KG1 (cell line): Measurements from ENCODE around the gene PDCD1.

Experiments used
- DNase-seq: peaks from one replicate; lab custom pipeline; 2025; lab: John Stamatoyannopoulos, UW

The PDCD1 gene

DNA sequence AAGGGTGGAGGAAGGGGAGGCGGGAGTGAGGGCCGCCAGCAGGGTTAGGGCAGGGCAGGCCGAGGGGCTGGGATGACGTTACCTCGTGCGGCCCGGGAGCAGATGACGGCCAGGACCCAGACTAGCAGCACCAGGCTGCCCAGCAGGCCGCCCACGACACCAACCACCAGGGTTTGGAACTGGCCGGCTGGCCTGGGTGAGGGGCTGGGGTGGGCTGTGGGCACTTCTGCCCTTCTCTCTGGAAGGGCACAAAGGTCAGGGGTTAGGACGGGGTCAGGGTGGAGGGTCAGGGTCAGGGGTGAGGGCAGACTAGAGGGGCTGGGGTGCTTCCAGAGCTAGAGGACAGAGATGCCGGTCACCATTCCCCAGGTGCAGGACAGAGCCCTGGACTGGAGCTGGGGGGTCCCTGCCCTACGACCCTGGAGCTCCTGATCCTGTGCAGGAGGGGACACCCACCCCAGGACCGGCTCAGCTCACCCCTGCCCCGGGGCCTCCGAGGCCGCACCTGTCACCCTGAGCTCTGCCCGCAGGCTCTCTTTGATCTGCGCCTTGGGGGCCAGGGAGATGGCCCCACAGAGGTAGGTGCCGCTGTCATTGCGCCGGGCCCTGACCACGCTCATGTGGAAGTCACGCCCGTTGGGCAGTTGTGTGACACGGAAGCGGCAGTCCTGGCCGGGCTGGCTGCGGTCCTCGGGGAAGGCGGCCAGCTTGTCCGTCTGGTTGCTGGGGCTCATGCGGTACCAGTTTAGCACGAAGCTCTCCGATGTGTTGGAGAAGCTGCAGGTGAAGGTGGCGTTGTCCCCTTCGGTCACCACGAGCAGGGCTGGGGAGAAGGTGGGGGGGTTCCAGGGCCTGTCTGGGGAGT, 6.3 kb downstream of the PDCD1 start:
- no peak for DNase-seq

DNA sequence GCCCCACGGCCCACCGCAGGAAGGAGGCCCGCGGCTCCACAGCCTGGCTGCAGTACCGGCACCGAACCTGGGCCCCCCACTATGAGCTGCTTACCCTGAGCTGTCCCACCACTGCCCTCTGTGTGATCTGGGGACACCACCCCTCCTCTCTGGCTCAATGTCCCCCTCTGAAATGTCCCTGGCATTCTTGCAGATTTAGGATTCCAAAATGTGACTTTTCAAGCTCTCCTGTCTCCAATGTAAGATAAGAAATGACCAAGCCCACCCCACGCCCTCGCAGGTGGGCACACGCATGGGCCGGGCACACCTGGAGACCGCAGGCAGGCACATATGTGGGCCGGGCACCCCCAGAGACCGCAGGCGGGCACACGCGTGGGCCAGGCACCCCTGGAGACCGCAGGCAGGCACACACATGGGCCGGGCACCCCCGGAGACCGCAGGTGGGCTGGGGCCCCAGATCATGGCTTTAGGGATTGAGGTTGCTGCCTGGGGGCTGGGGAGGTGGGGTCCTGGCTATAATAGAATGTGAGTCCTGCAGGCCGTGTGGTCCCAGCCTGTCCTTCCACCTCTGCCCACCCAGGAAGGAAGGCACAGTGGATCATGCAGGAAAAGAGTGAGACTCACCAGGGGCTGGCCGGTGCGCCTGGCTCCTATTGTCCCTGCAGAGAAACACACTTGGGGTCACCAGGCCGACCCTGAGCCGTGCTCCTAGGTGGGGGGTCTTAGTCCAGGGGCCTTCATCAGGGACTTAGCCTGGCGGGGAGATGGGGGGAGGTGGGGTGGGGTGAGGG, 7.2 kb downstream of the PDCD1 start:
- DNase-seq, result no peak

DNA sequence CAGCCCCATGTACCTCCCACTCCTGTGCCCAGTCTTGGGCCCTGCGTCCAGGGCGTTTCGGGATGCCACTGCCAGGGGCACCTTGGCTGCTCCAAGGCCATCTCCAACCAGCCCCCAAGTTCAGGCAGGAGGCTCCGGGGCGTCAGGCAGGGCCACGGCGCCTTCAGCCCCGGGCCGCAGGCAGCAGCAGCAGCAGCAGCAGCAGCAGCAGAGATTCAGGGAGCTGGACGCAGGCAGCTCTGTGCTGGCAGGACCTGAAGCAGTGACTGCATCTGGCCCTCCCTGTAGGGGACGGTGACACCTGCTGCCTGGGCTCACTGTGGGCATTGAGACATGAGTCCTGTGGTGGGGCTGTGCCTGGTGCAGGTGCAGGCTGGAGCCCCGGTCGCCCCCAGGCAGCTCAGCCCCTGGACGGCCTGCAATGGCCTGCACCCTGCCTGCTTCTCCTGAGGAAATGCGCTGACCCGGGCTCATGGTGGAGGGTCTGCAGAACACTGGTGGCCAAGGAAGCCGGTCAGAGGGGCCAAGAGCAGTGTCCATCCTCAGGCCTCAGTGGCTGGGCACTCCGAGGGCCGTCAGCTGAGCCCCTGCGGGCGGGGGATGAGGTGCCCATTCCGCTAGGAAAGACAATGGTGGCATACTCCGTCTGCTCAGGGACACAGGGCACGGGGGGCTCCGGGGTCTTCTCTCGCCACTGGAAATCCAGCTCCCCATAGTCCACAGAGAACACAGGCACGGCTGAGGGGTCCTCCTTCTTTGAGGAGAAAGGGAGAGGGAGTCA, 8.0 kb downstream of the PDCD1 start:
- DNase-seq, result no peak

DNA sequence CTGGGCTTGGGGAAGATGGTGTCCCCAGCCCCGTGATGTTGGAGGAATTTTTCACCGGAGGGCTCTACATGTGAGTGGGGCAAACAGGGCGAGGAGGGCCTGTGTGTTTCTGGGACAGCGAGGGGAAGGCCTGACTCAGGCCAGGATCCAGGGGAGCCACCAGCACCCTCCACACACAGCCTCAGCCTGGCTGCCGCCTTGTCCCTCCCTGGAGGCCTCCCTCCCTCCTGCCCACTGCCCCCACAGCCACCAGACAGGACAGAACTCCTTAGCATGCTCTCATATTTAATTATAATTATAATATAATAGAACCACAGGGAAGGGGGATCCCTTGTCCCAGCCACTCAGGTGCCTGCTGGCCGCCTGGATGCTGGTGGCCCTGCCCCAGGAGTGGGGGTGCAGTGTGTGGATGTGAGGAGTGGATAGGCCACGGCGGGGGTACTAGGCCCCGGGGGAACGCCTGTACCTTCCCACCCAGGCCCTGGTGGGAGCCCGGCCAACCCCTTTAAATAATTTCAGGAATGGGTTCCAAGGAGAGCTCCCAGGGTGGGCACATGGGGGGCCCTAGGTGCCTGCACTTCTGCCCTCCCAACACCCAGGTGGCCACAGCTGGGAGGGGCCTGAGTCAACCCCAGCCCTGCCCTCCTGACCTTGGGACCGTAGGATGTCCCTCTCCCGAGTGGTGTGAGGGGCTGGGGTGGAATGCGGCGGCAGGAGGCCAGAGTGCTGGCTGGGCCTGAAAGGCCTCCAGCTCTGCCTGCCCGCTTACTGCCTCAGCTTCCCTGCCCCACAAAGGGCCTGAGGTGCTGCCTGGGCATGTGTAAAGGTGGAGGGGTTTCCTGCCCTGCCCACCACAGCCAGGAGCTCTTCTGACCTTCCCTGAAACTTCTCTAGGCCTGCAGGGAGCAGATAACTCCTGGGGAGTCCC, 8.8 kb downstream of the PDCD1 start:
- no peak for DNase-seq

DNA sequence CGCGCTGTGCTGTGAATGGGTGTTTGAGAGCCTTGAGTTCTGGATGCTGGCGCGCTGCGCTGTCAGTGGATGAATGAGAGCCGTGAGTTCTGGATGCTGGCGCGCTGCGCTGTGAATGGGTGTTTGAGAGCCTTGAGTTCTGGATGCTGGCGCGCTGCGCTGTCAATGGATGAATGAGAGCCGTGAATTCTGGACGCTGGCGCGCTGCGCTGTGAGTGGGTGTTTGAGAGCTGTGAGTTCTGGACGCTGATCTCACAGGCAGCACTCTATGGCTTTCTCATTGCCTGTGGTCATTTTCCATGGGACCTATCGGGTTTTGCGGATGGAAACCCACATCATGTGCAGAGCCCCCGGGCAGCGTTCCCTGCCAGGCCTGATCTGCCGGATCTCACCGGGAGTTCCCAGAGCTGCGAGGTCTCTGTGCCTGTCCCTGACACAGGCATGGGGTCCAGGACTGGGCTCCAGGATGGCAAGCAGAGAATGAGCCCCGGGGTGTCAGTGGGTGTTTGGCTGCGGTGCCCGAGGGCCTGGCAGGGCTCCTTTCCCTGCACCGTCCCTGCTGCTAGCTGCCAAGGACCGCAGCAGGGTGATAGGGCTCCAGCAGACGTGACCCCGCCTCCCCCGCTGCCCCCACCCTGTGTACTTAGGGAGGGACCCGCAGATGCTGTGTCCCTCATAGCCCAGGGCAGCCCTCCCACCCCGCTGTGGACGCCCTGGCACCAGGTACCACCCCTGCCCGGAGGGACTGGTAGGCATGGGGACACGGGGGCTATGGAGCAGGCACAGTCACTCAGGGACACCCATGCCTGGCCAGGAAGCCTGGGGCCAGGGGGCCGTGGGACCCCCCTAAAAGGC, 9.7 kb downstream of the PDCD1 start:
- DNase-seq, result no peak

DNA sequence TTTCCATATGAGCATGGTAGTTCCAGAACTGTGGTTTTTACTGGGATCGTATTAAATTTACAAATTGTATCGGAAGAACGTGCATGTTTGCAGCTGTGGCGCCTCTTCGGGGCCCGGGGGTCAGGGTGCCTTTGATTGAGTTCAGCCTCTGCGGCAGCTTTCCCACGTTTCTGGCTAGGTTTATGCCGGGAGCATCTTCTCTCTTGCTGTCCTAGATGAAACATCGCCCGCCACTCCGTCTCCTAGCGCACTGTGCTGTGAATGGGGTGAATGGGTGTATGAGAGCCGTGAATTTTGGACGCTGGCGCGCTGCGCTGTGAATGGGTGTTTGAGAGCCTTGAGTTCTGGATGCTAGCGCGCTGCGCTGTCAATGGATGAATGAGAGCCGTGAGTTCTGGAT, 12.3 kb downstream of the PDCD1 start:
- DNase-seq, result no peak

DNA sequence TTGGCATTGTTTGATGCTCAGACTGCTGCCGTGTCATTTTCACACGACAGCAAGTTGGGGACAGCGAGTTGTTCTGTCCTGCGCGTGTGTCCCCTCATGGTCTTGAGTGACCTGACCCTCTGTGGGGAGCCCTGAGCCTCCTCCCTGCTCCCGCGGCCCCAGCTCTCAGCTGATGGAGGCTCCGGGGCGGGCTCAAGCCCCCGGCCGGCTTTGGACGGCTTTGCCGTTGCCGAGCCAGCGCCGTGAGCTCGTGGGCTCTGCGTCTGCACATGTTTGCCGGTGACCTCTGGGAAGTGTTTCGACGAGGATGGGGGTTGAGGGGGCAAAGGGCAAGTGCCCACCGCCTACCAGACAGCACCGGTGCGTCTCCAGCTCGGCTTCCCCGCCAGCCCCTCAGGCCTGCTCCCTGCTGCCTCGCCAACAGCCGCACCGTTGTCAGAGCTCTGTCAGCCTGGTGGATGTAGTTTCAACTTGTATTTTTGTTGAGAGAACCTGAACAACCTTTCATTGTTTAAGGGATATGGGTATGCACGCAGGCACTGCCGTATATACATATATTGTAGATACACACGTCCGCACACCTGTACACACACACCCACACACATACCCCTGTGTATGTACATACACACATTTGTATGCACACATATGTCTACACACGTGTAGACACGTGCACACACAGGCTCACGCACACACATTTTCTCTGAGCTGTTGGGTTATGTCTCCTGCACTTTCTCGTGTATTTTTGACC, 13.7 kb downstream of the PDCD1 start:
- no peak for DNase-seq

DNA sequence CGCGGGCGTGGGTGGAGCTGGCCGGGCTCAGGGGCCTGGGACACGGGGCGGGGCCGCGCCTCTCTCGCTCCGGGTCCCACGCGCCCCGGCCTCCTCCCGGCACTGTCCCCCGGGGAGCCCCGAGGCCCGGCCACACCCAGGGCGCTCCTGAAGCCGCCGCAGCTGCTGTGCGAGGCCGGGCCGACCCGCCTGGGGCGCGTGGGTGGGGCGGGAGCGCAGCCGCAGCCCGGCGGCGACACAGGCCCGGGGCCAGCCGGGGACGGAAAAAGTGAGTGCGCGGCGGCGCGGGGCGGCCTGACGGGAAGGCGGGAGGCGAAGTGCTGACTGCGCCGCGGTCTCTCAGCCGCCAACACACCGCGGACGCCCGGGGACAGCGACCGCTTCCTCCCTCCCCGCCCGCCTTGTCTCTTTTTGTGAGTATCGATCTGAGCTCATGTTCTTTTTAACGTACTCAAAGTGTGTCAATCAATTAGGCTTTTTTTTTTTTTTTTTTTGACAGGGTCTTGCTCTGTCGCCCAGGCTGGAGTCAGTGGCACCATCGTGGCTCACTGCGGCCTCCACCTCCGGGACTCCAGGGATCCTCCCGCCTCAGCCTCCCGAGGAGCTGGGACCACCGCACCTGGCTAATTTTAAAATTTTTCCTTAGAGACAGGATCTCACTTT, 14.5 kb downstream of the PDCD1 start:
- no peak for DNase-seq

DNA sequence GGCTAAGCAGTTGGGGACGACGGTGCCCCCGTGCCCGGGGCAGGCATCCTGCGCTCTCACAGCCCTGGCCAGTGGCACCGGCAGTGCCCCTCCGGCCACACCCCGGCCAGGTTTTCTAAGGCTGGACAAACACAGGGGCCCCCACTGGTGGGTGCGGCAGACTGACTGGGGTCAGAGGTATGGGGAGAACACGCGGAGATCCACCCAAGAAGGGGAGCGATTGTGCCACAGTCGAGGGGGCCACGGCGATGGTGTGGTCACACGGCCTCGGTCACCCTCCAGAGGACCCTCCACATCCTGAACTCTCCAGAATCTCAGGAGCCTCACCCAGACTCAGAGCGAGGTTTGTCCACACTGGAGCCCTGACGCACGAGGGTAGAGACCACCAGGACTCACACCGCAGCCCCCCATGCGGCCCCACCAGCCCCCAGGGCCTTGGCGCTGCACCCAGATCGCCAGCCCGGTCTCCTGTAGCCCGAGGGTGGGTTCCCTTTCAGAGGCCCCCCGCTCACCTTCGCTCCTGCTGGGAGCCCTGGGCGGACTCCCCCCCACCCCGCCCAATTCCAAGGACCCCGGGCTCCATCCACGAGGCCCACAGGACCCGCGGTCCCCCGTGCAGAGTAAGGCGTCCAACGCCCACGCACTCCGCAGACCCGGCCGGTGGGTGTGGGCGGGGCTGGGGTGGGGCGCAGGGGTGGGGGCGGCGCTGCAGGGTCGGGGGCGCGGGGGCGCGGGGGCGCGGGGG, 15.2 kb downstream of the PDCD1 start:
- no peak for DNase-seq

DNA sequence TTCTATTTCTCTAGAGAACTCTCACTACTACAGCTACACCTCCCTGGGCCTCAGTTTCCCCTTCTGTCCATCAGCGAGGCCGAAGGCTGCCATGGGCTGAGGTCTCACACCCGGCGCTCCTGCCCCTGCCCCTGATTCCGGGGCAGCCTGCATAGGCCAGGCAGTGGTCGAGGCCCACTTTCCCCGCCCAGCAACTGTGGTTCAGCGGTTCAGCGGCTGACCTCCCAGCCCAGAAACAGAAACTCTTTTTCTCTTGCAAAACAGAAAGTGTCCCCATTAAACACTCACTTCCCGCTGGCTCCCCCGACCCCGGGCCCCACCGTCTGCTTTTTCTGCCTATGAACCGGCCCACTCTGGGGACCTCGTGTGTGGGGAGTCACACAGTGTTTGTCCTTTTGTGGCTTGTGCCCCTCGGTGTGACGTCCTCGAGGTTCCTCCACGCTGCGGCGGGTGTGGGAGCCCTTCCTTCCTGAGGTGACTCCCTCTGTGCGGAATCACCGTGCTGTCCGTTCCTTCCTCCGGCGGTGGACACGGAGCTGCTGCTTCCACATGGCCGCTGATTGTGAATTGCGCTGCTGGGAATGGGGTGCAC, 16.0 kb downstream of the PDCD1 start:
- DNase-seq, result no peak

DNA sequence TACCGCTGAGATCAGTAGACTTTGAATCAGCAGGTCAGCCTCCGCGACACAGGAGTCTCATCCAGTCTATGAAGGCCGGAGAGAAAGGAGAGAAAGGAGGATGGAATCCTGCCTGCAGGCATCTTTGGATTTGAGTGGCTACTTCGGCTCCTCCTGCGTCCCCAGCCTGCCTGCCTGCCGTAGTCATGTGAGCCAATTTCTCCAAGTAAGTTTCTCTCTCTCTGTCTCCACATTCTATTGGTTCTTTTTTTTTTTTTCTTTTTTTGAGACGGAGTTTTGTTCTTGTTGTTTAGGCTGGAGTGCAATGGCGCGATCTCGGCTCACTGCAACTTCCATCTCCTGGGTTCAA, 16.7 kb downstream of the PDCD1 start:
- DNase-seq, result no peak

DNA sequence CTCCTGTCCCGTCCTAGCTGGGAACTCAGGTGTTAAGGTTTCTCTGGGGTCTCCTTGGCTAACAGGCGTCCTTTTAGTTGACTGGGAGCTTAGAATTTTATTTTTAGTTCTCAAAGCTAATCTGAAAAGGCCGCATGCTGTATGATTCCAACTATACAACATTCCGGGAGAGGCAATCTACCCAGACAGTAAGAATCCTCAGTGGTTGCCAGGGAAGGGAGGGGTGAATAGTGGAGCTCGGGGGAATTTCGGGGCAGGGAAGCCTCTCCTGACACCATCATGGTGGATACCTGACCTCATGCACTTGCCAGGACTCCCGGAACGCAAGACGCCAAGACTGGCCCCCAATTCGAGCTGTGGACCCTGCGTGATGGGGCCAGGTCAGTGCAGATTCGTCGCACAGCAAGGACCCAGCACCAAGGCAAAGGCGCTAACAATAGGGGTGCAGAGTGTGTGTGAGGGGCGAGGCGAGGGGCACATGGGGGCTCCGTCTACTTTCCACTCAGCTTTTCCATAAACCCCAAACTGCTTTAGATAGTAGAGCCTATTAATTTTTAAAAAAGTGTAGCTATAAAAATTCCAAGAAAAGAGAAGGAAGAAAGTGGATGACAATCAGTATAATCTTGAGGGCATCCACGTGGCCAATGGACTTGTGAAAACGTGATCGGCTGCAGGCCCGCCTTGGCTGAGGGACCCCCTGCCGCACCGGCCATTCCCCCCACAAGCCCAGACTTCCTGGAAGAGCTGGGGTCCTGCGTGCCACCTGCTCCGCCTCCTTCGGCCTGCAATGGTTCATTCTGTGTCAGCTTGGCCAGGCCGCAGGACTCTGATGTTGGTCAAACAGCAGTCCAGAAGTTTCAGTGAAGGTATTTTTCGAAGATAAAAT, 17.3 kb downstream of the PDCD1 start:
- DNase-seq, result no peak

DNA sequence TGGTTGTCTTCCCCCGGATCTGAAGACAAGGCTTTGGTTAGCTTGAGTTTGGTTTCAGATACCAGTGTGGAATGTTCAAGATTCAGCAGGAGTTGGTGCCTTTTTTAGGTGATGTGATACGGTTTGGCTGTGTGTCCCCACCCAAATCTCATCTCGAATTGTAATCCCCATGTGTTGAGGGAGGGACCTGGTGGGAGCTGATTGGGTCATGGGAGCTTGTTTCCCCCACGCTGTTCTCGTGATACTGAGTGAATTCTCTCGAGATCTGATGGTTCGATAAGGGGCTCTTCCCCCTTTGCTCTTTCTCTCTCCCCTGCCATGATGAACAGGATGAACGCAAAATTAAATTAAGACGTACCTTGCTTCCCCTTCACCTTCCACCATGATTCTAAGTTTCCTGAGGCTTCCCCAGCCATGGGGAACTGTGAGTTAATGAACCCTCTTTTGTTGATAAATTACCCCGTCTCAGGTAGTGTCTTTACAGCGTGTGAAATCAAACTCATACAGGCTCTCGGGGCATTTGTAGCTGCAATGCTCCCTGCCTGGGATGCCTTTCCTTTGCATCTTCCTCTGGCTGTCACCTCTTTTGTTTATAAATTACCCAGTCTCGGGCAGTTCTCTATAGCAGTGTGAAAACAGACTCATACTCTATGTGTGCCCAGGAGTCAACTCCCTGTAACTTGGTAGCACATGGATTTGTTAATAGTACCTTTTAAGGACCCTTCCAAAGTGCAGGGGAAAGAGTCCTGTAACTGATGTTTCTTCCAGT, 21.3 kb downstream of the PDCD1 start:
- no peak for DNase-seq

DNA sequence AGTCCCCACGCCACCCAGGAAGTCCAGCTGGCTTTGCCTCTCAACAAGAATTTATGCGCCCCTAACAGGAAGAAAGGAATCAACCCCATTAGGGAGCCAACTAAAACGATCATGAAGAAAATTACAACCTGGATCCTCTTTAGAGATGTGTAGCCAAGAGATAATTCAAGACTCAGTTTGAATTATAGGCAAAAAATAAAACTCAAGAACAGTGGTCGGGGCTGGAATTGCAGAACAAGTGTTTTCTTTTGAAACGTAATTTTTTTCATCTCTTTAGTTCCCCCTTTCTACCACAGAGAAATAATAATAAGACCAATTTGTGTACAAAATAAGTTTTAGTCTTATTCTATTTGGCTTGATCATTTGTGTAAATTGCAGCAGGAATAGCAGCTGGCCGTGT, 22.4 kb downstream of the PDCD1 start:
- no peak for DNase-seq

DNA sequence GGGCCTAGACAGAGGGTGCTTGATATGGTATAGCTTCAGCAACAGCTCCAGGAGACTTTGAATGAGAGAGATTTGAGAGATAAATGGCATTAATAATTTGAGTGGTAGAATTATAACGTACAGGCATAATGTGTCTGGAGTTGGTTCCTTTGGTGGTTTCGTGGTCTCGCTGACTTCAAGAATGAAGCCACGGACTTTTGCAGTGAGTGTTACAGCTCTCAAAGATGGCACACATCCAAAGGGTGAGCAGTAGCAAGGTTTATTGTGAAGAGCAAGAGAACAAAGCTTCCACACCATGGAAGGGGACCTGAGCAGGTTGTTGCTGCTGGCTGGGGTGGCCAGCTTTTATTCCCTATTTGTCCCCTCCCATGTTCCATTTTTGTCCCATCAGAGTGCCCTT, 23.1 kb downstream of the PDCD1 start:
- DNase-seq, result no peak

DNA sequence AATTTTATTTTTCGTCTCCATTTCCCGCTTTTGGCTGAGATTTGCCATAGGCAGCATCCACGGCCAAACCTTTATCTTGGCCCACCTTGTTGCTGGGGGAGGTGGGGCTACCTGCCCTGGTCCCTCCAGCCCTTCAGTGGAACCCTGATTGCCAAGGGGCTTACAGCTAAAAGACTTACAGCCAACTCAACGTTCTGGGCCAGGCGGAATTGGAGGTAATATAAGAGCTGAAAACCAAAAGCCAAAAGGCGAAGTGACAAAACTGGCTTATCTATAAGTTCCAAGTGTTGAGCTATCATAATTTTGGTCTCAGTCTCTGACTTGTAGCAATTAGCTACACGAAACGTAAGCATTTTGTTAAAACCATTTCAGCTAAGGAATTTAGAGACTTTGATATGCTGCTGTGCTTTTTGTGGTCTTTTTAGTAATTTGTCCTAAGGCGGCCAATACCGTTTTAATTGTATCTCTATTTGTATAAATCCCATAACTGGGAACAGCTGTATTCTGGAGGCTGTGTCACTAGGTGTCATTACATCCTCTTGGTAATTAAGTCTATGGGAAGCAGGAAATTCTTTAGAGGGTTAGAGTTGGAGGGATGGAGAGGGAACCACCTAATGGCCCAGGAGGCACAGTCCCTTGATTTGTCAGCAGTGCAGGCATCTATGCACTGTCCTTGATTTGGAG, 24.0 kb downstream of the PDCD1 start:
- no peak for DNase-seq
